Measurements from ENCODE around the gene ATP11A.

The ATP11A gene

DNA sequence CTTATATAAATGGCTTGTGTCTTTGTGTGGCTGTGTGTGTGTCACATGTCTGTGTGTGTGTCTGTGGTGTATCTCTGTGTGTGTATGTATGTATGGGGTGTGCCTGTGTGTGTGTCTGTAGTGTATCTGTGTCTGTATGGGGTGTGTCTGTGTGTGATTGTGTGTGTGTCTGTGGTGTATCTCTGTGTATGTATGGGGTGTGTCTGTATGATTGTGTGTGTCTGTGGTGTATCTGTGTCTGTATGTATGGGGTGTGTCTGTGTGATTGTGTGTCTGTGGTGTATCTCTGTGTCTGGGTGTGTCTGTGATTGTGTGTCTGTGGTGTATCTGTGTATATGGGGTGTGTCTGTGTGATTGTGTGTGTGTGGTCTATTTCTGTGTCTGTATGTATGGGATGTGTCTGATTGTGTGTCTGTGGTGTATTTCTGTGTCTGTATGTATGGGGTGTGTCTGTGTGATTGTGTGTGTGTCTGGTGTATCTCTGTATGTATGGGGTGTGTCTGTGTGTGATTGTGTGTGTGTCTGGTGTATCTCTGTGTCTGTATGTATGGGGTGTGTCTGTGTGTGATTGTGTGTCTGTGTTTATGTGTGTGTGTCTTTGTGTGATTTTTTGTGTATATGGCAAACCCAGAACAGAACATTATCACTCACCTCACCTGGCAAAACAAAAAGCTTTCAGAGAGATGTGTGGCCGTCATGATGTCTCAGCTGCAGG is 223.0 kb downstream of the ATP11A start:
- no peak for TF ChIP-seq EZH2phosphoT487 (IDR thresholded peaks at IDR 0.05; ENCODE audit: low read depth)
- Histone ChIP-seq H3K36me3 (replicated peaks; ENCODE audit: low read depth, low read length) (no peaks in the 10 kb centered on the region), H3K27ac (ENCODE audit: low read length) (no peak overlapping the region), H3K9ac (ENCODE audit: low read length) (no peak overlapping the region), H3K4me3 (ENCODE audit: low read length) (no peak overlapping the region), H3K9me3 (ENCODE audit: insufficient read depth, low read length) (no peaks in the 10 kb centered on the region), H4K20me1 (ENCODE audit: insufficient read depth, low read length) (no peaks in the 10 kb centered on the region), H3K27me3 (ENCODE audit: low read depth, low read length) (peaks cover 44% of the 10 kb centered on the region), H3K4me1 (ENCODE audit: low read length) (no peaks in the 10 kb centered on the region), H3K4me2 (ENCODE audit: low read length) (no peak overlapping the region), H3K79me2 (ENCODE audit: low read length) (no peaks in the 10 kb centered on the region), H2AFZ (ENCODE audit: low read depth, low read length) (no peak overlapping the region)

DNA sequence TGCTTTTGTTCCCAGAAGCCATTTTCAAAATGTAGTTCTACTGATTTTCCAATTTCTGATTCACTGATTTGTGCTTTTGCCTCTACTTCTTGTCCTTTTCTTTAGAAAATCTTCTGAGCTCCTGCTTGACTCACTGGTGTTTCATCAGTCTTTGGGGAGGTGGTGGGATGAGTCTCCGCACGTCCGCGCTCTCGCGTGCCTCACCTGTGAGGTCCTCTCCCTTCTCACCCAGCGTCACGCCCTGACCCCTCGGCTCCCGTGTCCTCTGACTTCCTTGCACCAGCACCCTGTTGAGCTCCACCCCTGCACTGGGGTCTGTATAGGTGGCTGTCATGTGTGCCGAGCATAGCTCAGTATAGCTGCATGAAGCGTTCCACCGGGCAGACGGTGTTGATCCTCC is 226.5 kb downstream of the ATP11A start:
- Histone ChIP-seq H3K36me3 (replicated peaks; ENCODE audit: low read depth, low read length) (no peaks in the 10 kb centered on the region), H3K9me3 (ENCODE audit: insufficient read depth, low read length) (no peaks in the 10 kb centered on the region), H2AFZ (ENCODE audit: low read depth, low read length) (no peak overlapping the region), H3K4me2 (ENCODE audit: low read length) (no peak overlapping the region), H3K27me3 (ENCODE audit: low read depth, low read length) (peaks cover 24% of the 10 kb centered on the region), H3K27ac (ENCODE audit: low read length) (no peak overlapping the region), H3K9ac (ENCODE audit: low read length) (no peak overlapping the region), H3K4me3 (ENCODE audit: low read length) (no peak overlapping the region), H3K4me1 (ENCODE audit: low read length) (no peaks in the 10 kb centered on the region), H3K79me2 (ENCODE audit: low read length) (no peaks in the 10 kb centered on the region), H4K20me1 (ENCODE audit: insufficient read depth, low read length) (no peaks in the 10 kb centered on the region)
- TF ChIP-seq, protein P1, sequence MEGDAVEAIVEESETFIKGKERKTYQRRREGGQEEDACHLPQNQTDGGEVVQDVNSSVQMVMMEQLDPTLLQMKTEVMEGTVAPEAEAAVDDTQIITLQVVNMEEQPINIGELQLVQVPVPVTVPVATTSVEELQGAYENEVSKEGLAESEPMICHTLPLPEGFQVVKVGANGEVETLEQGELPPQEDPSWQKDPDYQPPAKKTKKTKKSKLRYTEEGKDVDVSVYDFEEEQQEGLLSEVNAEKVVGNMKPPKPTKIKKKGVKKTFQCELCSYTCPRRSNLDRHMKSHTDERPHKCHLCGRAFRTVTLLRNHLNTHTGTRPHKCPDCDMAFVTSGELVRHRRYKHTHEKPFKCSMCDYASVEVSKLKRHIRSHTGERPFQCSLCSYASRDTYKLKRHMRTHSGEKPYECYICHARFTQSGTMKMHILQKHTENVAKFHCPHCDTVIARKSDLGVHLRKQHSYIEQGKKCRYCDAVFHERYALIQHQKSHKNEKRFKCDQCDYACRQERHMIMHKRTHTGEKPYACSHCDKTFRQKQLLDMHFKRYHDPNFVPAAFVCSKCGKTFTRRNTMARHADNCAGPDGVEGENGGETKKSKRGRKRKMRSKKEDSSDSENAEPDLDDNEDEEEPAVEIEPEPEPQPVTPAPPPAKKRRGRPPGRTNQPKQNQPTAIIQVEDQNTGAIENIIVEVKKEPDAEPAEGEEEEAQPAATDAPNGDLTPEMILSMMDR (IDR thresholded peaks at IDR 0.05; ENCODE audit: low read depth, low read length): no peak
- TF ChIP-seq EZH2phosphoT487 (IDR thresholded peaks at IDR 0.05; ENCODE audit: low read depth): no peak

DNA sequence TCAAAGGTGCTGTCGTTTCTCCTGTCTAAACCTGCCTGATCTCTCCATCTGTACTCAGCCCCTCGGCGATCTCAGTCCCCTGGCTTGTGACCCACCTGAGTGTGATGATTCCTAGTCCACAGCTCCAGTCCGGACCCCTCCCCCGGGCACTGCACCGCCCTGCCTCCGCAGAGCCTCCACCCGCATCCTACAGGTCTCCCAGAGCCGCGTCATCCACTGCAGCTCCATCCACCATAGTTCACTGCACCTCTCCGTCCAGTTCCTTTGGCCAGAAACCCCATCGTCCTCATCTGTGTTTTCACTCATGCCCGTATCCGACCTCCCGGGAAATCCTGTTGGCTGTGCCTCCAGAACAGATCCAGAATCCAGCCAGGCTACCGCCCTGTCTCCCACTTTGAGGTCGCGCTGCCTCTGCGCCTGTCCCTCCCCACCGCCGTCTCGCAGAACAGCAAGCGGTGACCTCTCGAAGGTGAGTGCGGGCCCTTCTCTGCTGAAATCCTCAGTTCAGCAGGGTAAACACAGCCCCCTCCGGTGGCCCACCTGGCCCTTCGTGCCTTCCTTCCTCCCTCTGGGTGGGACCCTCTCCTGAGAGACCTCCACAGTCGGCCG is 227.3 kb downstream of the ATP11A start:
- H3K36me3 ChIP-seq (replicated peaks; ENCODE audit: low read depth, low read length): no peaks in the 10 kb centered on the region
- peaks cover 24% of the 10 kb centered on the region for H3K27me3 ChIP-seq (ENCODE audit: low read depth, low read length)
- no peak overlapping the region for H3K4me3 ChIP-seq (ENCODE audit: low read length)
- no peak overlapping the region for H3K27ac ChIP-seq (ENCODE audit: low read length)
- no peak overlapping the region for H3K9ac ChIP-seq (ENCODE audit: low read length)
- TF ChIP-seq, protein P1 (IDR thresholded peaks at IDR 0.05; ENCODE audit: low read depth, low read length): no peak
- no peak for TF ChIP-seq EZH2phosphoT487 (IDR thresholded peaks at IDR 0.05; ENCODE audit: low read depth)
- H3K9me3 ChIP-seq (ENCODE audit: insufficient read depth, low read length): no peaks in the 10 kb centered on the region
- no peak overlapping the region for H2AFZ ChIP-seq (ENCODE audit: low read depth, low read length)
- no peaks in the 10 kb centered on the region for H3K79me2 ChIP-seq (ENCODE audit: low read length)
- no peak overlapping the region for H3K4me2 ChIP-seq (ENCODE audit: low read length)
- no peaks in the 10 kb centered on the region for H4K20me1 ChIP-seq (ENCODE audit: insufficient read depth, low read length)
- H3K4me1 ChIP-seq (ENCODE audit: low read length): no peaks in the 10 kb centered on the region

DNA sequence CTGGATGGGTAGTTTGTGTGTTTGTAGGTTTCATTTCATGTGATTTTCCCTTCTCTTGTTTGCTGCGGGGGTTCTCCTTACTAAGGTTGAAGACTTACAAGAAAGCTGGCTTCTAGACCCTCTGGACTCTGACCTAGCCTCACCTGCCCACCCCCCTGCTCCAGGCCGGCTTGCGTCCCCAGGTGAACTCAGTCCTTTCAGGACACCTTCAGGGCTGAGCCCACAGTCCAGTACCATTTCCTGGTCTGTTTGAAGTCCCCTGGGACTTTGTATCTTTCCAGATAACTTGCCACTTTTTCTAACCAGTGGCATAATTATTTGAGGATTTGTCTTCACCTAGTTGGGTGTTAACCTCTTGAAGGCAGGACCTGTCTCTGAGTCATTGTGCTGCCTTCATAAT is 227.9 kb downstream of the ATP11A start:
- Histone ChIP-seq H3K9ac (ENCODE audit: low read length) (no peak overlapping the region), H3K36me3 (replicated peaks; ENCODE audit: low read depth, low read length) (no peaks in the 10 kb centered on the region), H3K79me2 (ENCODE audit: low read length) (no peaks in the 10 kb centered on the region), H4K20me1 (ENCODE audit: insufficient read depth, low read length) (no peaks in the 10 kb centered on the region), H3K4me1 (ENCODE audit: low read length) (no peaks in the 10 kb centered on the region), H3K4me3 (ENCODE audit: low read length) (no peak overlapping the region), H2AFZ (ENCODE audit: low read depth, low read length) (no peak overlapping the region), H3K27ac (ENCODE audit: low read length) (no peak overlapping the region), H3K9me3 (ENCODE audit: insufficient read depth, low read length) (no peaks in the 10 kb centered on the region), H3K27me3 (ENCODE audit: low read depth, low read length) (peaks cover 22% of the 10 kb centered on the region), H3K4me2 (ENCODE audit: low read length) (no peak overlapping the region)
- TF ChIP-seq EZH2phosphoT487 (IDR thresholded peaks at IDR 0.05; ENCODE audit: low read depth): no peak
- TF ChIP-seq, protein P1 (IDR thresholded peaks at IDR 0.05; ENCODE audit: low read depth, low read length): no peak
